RKO (cell line): ENCODE measurements around the gene NCKAP5.

ENCODE experiments used
- DNase-seq: peaks from one replicate; pipeline ENCODE4 v3.0.0-alpha.2; 2016; ENCODE audit warnings: low spot score

NCKAP5 gene

GRCh38 chr2:133080822-133081221 is 487.4 kb downstream of the NCKAP5 start:
- no peak for DNase-seq

DNA sequence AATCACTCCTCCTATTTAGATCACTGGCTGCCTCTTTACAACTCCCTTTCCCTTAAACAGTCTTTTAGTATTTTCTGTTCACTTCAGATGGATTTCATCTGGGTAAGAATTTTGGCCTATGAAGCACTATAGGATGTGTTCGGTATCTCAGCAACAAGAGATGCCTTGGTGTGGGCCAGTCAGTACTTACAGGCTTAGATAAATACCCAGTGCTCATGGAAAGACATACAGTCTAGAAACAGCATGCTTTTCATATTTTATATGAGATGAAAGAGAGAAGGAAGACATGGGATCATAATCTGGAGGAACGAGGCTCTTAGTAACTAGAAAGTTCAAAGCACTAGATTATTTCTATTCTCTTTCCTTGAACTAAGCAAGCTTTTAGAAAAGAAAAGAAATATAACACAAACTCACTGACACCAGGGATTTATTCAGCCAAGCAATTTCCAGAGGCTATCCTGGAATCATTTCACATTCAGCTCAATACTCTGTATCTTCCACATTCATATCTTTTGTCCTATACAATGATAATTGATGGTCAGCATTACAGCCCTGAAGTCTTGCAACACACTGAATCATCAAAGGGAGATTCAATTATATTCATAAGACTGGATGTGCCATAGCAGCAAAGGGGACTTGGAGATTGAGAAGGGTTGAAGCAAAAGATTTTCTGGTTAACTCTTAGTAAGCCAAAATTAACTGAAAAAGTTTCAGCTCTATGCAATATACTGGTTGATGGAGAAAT is 489.4 kb downstream of the NCKAP5 start:
- no peak for DNase-seq

DNA sequence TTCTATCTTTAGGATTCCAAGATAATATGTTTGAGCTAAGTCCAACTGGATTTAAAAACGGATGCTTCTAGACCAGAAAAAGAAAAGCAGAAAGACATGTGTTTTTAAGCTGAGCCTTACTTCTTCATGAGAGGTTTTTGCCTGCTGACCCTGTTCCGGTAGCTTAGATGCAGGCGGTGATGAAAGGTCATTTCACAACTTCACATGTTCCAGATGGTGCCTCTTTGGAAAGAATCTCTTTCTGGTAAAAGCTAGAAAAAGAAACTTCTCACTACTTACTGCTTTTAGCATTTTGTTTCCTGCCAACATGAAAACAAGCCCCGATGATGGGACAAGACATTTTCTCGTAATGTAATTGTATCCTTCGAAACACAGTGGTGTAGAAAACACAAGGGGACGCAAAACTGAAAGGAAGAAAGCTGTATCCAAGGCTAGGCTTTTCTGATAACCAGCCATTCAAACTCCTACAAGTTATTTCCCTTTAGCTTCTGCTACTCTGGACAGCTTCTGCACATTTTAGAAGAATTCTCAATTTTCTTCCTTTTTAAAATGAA is 490.9 kb downstream of the NCKAP5 start:
- DNase-seq, result no peak

DNA sequence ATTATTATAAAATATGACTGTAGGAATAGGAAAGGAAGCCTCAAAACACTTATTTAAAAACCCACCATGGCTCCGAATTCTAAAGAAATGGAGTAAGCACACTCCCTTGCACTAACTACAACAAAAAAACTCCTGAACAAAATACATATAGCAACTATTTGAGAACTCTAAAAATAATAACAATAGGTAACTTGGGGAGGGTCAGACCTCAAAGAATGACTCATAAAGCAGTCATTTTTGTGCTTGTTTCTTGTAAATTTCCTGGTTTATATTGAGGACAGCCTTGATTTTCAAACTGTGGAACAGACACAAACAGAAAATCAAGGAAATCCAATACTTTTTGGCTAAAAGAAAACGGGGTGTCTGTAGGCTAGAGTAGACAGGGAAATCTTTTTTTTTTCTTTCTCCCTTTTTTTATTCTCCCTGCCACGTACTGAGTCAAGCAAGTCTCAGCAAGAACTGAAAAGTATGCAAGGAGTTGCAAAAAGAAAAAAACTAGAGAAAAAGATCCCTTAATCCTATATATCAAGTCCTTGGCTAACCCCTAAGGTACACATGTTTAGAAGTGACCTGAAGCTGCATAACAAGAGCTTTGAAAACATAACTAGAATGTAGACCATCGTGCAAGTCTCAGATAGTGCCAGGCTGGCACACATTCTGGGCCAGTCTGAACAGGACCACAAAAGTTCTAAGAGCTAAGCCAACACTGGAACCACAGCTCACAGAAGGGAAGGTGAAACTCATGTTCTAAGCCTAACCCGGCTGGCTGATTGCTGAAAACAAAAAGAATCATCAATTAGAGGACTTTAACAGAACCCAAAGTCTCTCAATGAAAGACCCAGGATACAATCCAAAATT is 495.2 kb downstream of the NCKAP5 start:
- no peak for DNase-seq

- peak; percentile 43 for DNase-seq
These were observed 504.5 kb downstream of the NCKAP5 start for GRCh38 chr2:133063775-133064174.

DNA sequence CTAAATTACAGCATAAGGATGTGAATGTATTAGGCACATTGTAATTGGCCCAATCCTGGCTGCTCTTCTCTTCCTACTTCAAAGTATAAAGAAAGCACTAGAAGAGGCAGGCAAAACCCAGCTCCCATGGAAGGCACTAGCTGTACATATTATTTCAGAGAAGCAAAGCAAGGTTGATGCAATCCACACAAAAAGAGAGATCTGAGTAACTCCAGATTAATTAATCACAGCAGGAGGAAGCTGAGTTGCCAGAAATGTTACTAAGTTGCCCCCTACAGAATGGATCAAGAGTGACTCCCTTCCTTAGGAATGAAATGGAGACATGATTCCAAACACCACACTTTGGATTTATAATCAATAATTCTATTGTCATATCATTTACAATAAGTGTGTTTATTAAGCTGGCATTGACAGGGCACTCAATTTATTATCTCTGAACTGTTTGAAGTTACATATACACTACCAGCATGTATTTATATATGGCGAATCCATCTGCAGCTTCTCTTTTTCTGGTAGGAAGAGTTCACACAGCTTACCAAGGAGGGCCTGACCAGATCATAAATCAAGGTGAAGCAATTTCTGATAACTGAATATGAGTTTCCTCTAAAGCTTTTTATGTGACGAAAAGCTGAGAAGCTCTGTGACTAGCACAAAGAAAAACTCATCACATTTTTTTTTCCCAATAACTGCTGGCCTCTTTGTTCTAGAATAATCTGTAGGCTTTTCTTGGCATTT is 505.2 kb downstream of the NCKAP5 start:
- DNase-seq, result no peak

GRCh38 chr2:133061874-133062593 is 506.2 kb downstream of the NCKAP5 start:
- DNase-seq, result no peak

- DNase-seq, result no peak
These were observed 514.0 kb downstream of the NCKAP5 start for GRCh38 chr2:133054297-133054696.

DNA sequence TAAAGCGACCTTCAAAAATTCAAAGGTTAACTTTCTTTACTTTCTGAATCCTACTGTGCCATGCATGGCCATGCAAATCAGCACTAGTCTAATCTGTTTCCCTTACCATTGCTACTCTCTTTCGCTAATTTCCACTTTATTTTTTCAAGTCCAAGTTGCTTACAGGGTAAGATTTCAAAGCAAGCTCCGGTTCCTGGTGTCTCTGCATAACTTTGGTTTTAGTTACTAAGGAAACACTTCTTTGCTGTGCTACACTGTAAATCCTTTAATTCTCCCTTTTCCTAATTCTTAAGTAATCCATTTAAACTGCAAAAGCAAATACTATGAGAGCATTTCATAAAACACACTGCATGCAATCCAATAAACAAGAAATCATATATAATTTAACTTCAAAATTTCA is 514.7 kb downstream of the NCKAP5 start:
- DNase-seq, result no peak

DNA sequence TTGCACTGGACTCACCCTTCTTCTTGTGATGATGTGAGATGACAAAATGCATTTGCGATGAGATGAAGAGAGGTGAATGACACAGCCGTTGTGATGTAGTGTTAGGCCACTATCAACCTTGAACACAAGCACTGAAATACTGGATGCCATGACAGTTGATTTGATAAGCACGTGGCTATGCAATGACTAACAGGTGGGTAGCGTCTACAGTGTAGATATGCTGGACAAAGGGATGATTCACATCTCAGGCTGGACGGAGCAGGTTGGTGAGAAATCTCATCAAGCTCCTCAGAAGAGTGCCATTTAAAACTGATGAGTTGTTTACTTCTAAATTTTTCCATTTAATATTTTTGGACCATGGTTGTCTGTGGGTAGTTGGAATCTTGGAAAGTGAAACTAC is 522.5 kb downstream of the NCKAP5 start:
- peak; percentile 30 for DNase-seq

GRCh38 chr2:133044556-133044955 is 523.7 kb downstream of the NCKAP5 start:
- DNase-seq, result no peak

GRCh38 chr2:133040170-133040569 is 528.1 kb downstream of the NCKAP5 start:
- DNase-seq, result no peak

GRCh38 chr2:133039531-133039930 is 528.7 kb downstream of the NCKAP5 start:
- no peak for DNase-seq

GRCh38 chr2:133026536-133027177 is 541.6 kb downstream of the NCKAP5 start:
- no peak for DNase-seq

GRCh38 chr2:133025004-133025403 is 543.3 kb downstream of the NCKAP5 start:
- no peak for DNase-seq

- DNase-seq, result no peak
These were observed 555.2 kb downstream of the NCKAP5 start for GRCh38 chr2:133012847-133013734.

- no peak for DNase-seq
These were observed 563.6 kb downstream of the NCKAP5 start for GRCh38 chr2:133004623-133005022.

DNA sequence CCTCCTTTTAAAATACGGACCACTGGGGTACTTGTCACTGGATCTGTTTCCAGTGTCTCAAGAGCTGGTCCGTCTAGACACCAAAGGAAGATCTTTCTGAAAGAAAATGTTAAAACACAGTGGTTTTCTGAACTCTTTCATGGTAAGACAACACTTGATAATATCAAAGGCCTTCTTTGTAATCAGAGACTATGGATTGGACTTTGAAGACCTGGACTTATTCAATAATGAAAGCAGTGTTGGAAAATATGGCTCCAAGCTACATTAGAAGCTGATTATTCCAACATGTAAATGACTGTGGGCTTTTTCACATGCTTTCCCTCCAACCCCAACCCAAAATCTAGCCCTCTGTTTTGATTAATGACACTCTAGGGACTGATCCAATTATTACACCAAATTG is 568.8 kb downstream of the NCKAP5 start:
- no peak for DNase-seq

DNA sequence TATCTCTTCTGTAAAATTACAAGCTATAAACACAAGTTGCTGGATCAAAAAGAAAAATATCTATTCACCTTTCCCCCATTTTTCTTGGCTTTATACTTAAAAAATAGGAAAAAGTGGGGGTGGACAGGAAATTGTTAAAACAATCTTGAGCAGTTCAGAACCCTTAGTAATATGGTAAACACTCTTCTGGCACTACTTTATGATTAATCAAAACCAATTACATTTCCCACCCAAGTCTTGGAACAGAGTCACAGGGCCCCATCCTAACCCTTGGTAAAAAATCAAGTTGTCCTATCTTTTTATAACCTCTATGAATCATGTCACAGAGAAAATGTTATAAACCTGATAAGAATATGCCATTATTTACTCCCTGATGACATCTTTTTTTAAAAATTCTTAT is 570.0 kb downstream of the NCKAP5 start:
- no peak for DNase-seq

GRCh38 chr2:132991471-132992045 is 576.7 kb downstream of the NCKAP5 start:
- DNase-seq, result no peak
